DOHH2 (cell line): ENCODE results near the gene NCKAP1.
"Not testable (repeated sequence)": the region's sequence is repeated elsewhere in the genome, so short reads cannot be mapped to it uniquely, and the experiment has no call there.

Source experiments
- EZH2phosphoT487 ChIP-seq: fragments of 200-600 bp; sonication (generic); IDR thresholded peaks from 2 replicates; pipeline ENCODE4 v1.6.1; 2017; ENCODE audit warnings: borderline replicate concordance, mild to moderate bottlenecking, antibody characterized with exemption, low read length, moderate library complexity, mixed read lengths
- TF ChIP-seq, protein P1 (sequence below): fragments of 200-600 bp; sonication (generic); IDR thresholded peaks from one replicate; pipeline ENCODE4 v1.5.1; 2014; ENCODE audit warnings: antibody characterized with exemption, mild to moderate bottlenecking, low read depth, low read length; ENCODE audit not compliant: poor library complexity, severe bottlenecking

DNA sequence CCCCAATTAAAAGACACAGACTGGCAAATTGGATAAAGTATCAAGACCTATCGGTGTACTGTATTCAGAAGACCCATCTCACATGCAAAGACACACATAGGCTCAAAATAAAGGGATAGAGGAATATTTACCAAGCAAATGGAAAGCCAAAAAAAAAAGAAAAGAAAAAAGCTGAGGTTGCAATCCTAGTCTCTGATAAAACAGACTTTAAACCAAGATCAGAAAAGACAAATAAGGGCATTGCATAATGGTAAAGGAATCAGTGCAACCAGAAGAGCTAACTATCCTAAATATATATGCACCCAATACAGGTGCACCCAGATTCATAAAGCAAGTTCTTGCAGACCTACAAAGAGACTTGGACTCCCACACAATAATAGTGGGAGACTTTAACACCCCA lies 161.6 kb downstream of the NCKAP1 start:
- TF ChIP-seq, protein P1, sequence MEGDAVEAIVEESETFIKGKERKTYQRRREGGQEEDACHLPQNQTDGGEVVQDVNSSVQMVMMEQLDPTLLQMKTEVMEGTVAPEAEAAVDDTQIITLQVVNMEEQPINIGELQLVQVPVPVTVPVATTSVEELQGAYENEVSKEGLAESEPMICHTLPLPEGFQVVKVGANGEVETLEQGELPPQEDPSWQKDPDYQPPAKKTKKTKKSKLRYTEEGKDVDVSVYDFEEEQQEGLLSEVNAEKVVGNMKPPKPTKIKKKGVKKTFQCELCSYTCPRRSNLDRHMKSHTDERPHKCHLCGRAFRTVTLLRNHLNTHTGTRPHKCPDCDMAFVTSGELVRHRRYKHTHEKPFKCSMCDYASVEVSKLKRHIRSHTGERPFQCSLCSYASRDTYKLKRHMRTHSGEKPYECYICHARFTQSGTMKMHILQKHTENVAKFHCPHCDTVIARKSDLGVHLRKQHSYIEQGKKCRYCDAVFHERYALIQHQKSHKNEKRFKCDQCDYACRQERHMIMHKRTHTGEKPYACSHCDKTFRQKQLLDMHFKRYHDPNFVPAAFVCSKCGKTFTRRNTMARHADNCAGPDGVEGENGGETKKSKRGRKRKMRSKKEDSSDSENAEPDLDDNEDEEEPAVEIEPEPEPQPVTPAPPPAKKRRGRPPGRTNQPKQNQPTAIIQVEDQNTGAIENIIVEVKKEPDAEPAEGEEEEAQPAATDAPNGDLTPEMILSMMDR, result not testable (repeated sequence)
- TF ChIP-seq EZH2phosphoT487, result not testable (repeated sequence)
